KOPT-K1 (cell line): Measurements from ENCODE around the gene CRACDL.
A peak's percentile ranks its signal among the peaks of the same experiment; 100 is the strongest.

Experiments used
- H3K27ac ChIP-seq: fragments of 200-600 bp; sonication (generic); 2 replicates; pipeline ENCODE4 v1.5.1; 2016; ENCODE audit warnings: antibody characterized with exemption, mild to moderate bottlenecking, low read depth, low read length; ENCODE audit not compliant: poor library complexity, severe bottlenecking
- H3K36me3 ChIP-seq: fragments of 200-600 bp; sonication (generic); 2 replicates; pipeline ENCODE4 v1.5.1; 2017; ENCODE audit warnings: antibody characterized with exemption, mild to moderate bottlenecking, low read length, moderate library complexity; ENCODE audit not compliant: insufficient read depth
- H3K9me3 ChIP-seq: fragments of 200-600 bp; sonication (generic); 2 replicates; pipeline ENCODE4 v1.5.1; 2017; ENCODE audit warnings: antibody characterized with exemption, low read length, mild to moderate bottlenecking; ENCODE audit not compliant: insufficient read depth, poor library complexity, severe bottlenecking

The CRACDL gene

GRCh38 chr2:98809878-98810587 lies 126.0 kb downstream of the CRACDL start:
- H3K36me3 ChIP-seq = no peaks in the 10 kb centered on the region
- H3K9me3 ChIP-seq = peaks cover 9% of the 10 kb centered on the region
- peak overlapping the region; percentile 11 for H3K27ac ChIP-seq

- Histone ChIP-seq H3K9me3 (peaks cover 9% of the 10 kb centered on the region), H3K36me3 (no peaks in the 10 kb centered on the region), H3K27ac (peak overlapping the region; percentile 76)
Measured at GRCh38 chr2:98809116-98809515, 126.9 kb downstream of the CRACDL start.

GRCh38 chr2:98808546-98808945 lies 127.5 kb downstream of the CRACDL start:
- H3K36me3 ChIP-seq = no peaks in the 10 kb centered on the region
- peak overlapping the region; percentile 76 for H3K27ac ChIP-seq
- H3K9me3 ChIP-seq = peaks cover 9% of the 10 kb centered on the region

GRCh38 chr2:98807929-98808328 lies 128.1 kb downstream of the CRACDL start:
- H3K27ac ChIP-seq = peak overlapping the region; percentile 76
- H3K9me3 ChIP-seq = peaks cover 9% of the 10 kb centered on the region
- H3K36me3 ChIP-seq = no peaks in the 10 kb centered on the region

GRCh38 chr2:98807221-98807620 lies 128.8 kb downstream of the CRACDL start:
- peaks cover 5% of the 10 kb centered on the region for H3K9me3 ChIP-seq
- H3K36me3 ChIP-seq = no peaks in the 10 kb centered on the region
- H3K27ac ChIP-seq = peak overlapping the region; percentile 76

- Histone ChIP-seq H3K36me3 (no peaks in the 10 kb centered on the region), H3K27ac (peak overlapping the region; percentile 76), H3K9me3 (no peaks in the 10 kb centered on the region)
Measured at GRCh38 chr2:98806236-98806697, 129.8 kb downstream of the CRACDL start.

- no peaks in the 10 kb centered on the region for H3K36me3 ChIP-seq
- H3K27ac ChIP-seq = peak overlapping the region; percentile 76
- no peaks in the 10 kb centered on the region for H3K9me3 ChIP-seq
Measured at GRCh38 chr2:98805412-98806171, 130.4 kb downstream of the CRACDL start.

GRCh38 chr2:98804736-98805135 lies 131.3 kb downstream of the CRACDL start:
- no peaks in the 10 kb centered on the region for H3K36me3 ChIP-seq
- H3K9me3 ChIP-seq = no peaks in the 10 kb centered on the region
- peak overlapping the region; percentile 76 for H3K27ac ChIP-seq

- Histone ChIP-seq H3K27ac (peak overlapping the region; percentile 76), H3K36me3 (no peaks in the 10 kb centered on the region), H3K9me3 (no peaks in the 10 kb centered on the region)
Measured at GRCh38 chr2:98804265-98804650, 131.8 kb downstream of the CRACDL start.

GRCh38 chr2:98803405-98804264 lies 132.4 kb downstream of the CRACDL start:
- Histone ChIP-seq H3K36me3 (no peaks in the 10 kb centered on the region), H3K27ac (peak overlapping the region; percentile 76), H3K9me3 (no peaks in the 10 kb centered on the region)

- H3K9me3 ChIP-seq = no peaks in the 10 kb centered on the region
- peak overlapping the region; percentile 45 for H3K27ac ChIP-seq
- no peaks in the 10 kb centered on the region for H3K36me3 ChIP-seq
Measured at GRCh38 chr2:98802344-98802743, 133.7 kb downstream of the CRACDL start.

- Histone ChIP-seq H3K27ac (peak overlapping the region; percentile 45), H3K36me3 (no peaks in the 10 kb centered on the region), H3K9me3 (no peaks in the 10 kb centered on the region)
Measured at GRCh38 chr2:98801921-98802321, 134.1 kb downstream of the CRACDL start.

- Histone ChIP-seq H3K27ac (peak overlapping the region; percentile 45), H3K36me3 (no peaks in the 10 kb centered on the region), H3K9me3 (no peaks in the 10 kb centered on the region)
Measured at GRCh38 chr2:98801286-98801685, 134.7 kb downstream of the CRACDL start.

- Histone ChIP-seq H3K36me3 (no peaks in the 10 kb centered on the region), H3K9me3 (no peaks in the 10 kb centered on the region), H3K27ac (peak overlapping the region; percentile 45)
Measured at GRCh38 chr2:98800330-98801064, 135.5 kb downstream of the CRACDL start.
